Caco-2 (cell line): ENCODE results near the gene EWSR1. TPM values are rescaled to one million over a fixed set of nuclear protein-coding genes. Genes with fewer than 3 reads are reported as not detected.

Experiments used
- BruUV-seq: library from RNA; stranded (reverse); fragments of 400-500 nt; replicated peaks from 2 replicates; lab custom pipeline; 2021; lab: Mats Ljungman, UMichigan
- CTCF ChIA-PET: fragments of 300-600 bp; sonication (Branson Sonifier 250); formaldehyde crosslinking; loops from one replicate; lab custom pipeline; 2022; ENCODE audit warnings: antibody characterized with exemption; lab: Charles Lee
- POLR2A ChIA-PET: fragments of 300-600 bp; sonication (Branson Sonifier 250); formaldehyde crosslinking; loops from one replicate; lab custom pipeline; 2022; ENCODE audit warnings: antibody characterized with exemption; lab: Charles Lee
- DNase-seq, 2 experiments: peaks; one replicate each; pipeline versions ENCODE4 v3.0.0 to v3.0.0-alpha.2; 2020 to 2022
- H3K27me3 ChIP-seq: replicated peaks from 2 replicates; pipeline ENCODE4 v1.6.0; 2011; ENCODE audit warnings: low read length; ENCODE audit not compliant: control insufficient read depth, insufficient read depth
- H3K36me3 ChIP-seq: 2 replicates; pipeline ENCODE4 v1.5.1; 2011; ENCODE audit warnings: low read length; ENCODE audit not compliant: control insufficient read depth, insufficient read depth
- H3K4me1 ChIP-seq: fragments of 250-450 bp; sonication (Bioruptor Pico); 2 replicates; pipeline ENCODE4 v1.5.1; 2020; ENCODE audit warnings: mild to moderate bottlenecking
- H3K4me3 ChIP-seq: 2 replicates; pipeline ENCODE4 v1.5.1; 2011; ENCODE audit warnings: low read depth, mild to moderate bottlenecking, control low read depth, low read length
- H3K9me3 ChIP-seq: fragments of 250-450 bp; sonication (Bioruptor Pico); 2 replicates; pipeline ENCODE4 v1.5.1; 2020; ENCODE audit warnings: mild to moderate bottlenecking, moderate library complexity
- H3K27ac Mint-ChIP-seq: one replicate; pipeline ENCODE4 v1.8.0; 2022; ENCODE audit warnings: mixed read lengths; ENCODE audit not compliant: unreplicated experiment
- H3K27me3 Mint-ChIP-seq: one replicate; pipeline ENCODE4 v1.8.0; 2022; ENCODE audit warnings: mixed read lengths; ENCODE audit not compliant: insufficient read depth, unreplicated experiment
- H3K36me3 Mint-ChIP-seq: one replicate; pipeline ENCODE4 v1.8.0; 2022; ENCODE audit warnings: mild to moderate bottlenecking, mixed read lengths; ENCODE audit not compliant: insufficient read depth, unreplicated experiment
- H3K4me1 Mint-ChIP-seq: one replicate; pipeline ENCODE4 v1.8.0; 2022; ENCODE audit warnings: low read depth, mixed read lengths; ENCODE audit not compliant: unreplicated experiment
- H3K4me3 Mint-ChIP-seq: one replicate; pipeline ENCODE4 v1.8.0; 2022; ENCODE audit warnings: mild to moderate bottlenecking, moderate library complexity, mixed read lengths; ENCODE audit not compliant: unreplicated experiment
- H3K9me3 Mint-ChIP-seq: one replicate; pipeline ENCODE4 v1.8.0; 2022; ENCODE audit warnings: mixed read lengths; ENCODE audit not compliant: unreplicated experiment
- intact Hi-C: fragments of 100-400 bp; cut with micrococcal nuclease; formaldehyde crosslinking; loops from one replicate; pipeline ENCODE4 v1.10.0; 2022; ENCODE audit not compliant: unreplicated experiment
- total RNA-seq: library from RNA; stranded (reverse); gene quantifications from 2 replicates; pipeline ENCODE4 v1.2.3, GENCODE V29; 2022
- TF ChIP-seq, protein P1 (sequence below), 2 experiments: fragments of 200-600 bp in 1 of 2; IDR thresholded peaks; 1 replicate in 1 of 2; 2 replicates in 1 of 2; pipeline versions ENCODE4 v1.5.1 to v1.8.0; 2011 to 2022; ENCODE audit warnings: antibody characterized with exemption in 1 of 2, control low read depth in 1 of 2, inconsistent platforms in 1 of 2, low read depth in 1 of 2, low read length in 1 of 2, mild to moderate bottlenecking in 1 of 2, moderate library complexity in 1 of 2; ENCODE audit not compliant: insufficient read depth in 1 of 2, severe bottlenecking in 1 of 2, unreplicated experiment in 1 of 2

EWSR1 gene
- total RNA-seq, 1 experiment from 2014 or later, result 358 TPM

- Mint-ChIP-seq H3K36me3 (peaks cover 14% of the 10 kb centered on the region), H3K4me3 (peak within 1 kb of the TSS; percentile 62), H3K9me3 (no peaks in the 10 kb centered on the region), H3K27me3 (peaks cover 12% of the 10 kb centered on the region), H3K4me1 (peaks cover 12% of the 10 kb centered on the region), H3K27ac (no peak within 1 kb of the TSS)
- no peaks in the 10 kb centered on the region; the same call in none of the 2 replicates for H3K27me3 ChIP-seq
- TF ChIP-seq, protein P1, sequence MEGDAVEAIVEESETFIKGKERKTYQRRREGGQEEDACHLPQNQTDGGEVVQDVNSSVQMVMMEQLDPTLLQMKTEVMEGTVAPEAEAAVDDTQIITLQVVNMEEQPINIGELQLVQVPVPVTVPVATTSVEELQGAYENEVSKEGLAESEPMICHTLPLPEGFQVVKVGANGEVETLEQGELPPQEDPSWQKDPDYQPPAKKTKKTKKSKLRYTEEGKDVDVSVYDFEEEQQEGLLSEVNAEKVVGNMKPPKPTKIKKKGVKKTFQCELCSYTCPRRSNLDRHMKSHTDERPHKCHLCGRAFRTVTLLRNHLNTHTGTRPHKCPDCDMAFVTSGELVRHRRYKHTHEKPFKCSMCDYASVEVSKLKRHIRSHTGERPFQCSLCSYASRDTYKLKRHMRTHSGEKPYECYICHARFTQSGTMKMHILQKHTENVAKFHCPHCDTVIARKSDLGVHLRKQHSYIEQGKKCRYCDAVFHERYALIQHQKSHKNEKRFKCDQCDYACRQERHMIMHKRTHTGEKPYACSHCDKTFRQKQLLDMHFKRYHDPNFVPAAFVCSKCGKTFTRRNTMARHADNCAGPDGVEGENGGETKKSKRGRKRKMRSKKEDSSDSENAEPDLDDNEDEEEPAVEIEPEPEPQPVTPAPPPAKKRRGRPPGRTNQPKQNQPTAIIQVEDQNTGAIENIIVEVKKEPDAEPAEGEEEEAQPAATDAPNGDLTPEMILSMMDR (IDR thresholded peaks at IDR 0.05; ENCODE audit: insufficient read depth in 1 of 2, low read depth in 1 of 2, low read length in 1 of 2, severe bottlenecking in 1 of 2, unreplicated experiment in 1 of 2), result no peak
- peaks cover 21% of the 10 kb centered on the region for H3K4me1 ChIP-seq
- H3K9me3 ChIP-seq, result no peaks in the 10 kb centered on the region
- ChIA-PET POLR2A (interaction anchor here (0.5 kb wide), 1 partner anchor 9 kb away, joined by 3 read pairs; no protein-coding TSS in a partner anchor), CTCF (no interaction called here)
- DNase-seq, result peak in 1 of 2 experiments; percentile 38
- intact Hi-C loops, result no loop called here
- H3K4me3 ChIP-seq, result peak within 1 kb of the TSS; percentile 36
- no TSS peak for BruUV-seq
- H3K36me3 ChIP-seq, result 0 out of 2 replicates have a peak, but pooled peaks cover 1% of the 10 kb centered on the region
These were observed 47.4 kb downstream of the EWSR1 start, which contains the start of gene RASL10A for GRCh38 chr22:29315286-29316140. TSS of gene RASL10A (minus strand) at chr22:29315697. CDS start at chr22:29315246, 451 bp downstream.

- ChIA-PET POLR2A (no interaction called here), CTCF (no interaction called here)
- peaks cover 14% of the 10 kb centered on the region for H3K4me1 ChIP-seq
- DNase-seq, result no peak
- TF ChIP-seq, protein P1 (IDR thresholded peaks at IDR 0.05; ENCODE audit: insufficient read depth in 1 of 2, low read depth in 1 of 2, low read length in 1 of 2, severe bottlenecking in 1 of 2, unreplicated experiment in 1 of 2), result no peak
- Mint-ChIP-seq H3K36me3 (peaks cover 14% of the 10 kb centered on the region), H3K9me3 (no peaks in the 10 kb centered on the region), H3K4me3 (peak overlapping the region; percentile 23), H3K4me1 (peaks cover 12% of the 10 kb centered on the region), H3K27me3 (peaks cover 12% of the 10 kb centered on the region), H3K27ac (no peak overlapping the region)
- no peaks in the 10 kb centered on the region for H3K36me3 ChIP-seq
- H3K9me3 ChIP-seq, result no peaks in the 10 kb centered on the region
- BruUV-seq, result no TSS peak
- H3K27me3 ChIP-seq, result no peaks in the 10 kb centered on the region; the same call in none of the 2 replicates
- H3K4me3 ChIP-seq, result no peak overlapping the region
- intact Hi-C loops, result no loop called here
These were observed 48.2 kb downstream of the EWSR1 start for GRCh38 chr22:29316141-29316828.

GRCh38 chr22:29317827-29318454 is 49.9 kb downstream of the EWSR1 start:
- DNase-seq, result no peak
- no TSS peak for BruUV-seq
- Mint-ChIP-seq H3K27me3 (peaks cover 12% of the 10 kb centered on the region), H3K4me1 (peaks cover 12% of the 10 kb centered on the region), H3K4me3 (no peak overlapping the region), H3K9me3 (no peaks in the 10 kb centered on the region), H3K36me3 (peaks cover 12% of the 10 kb centered on the region), H3K27ac (no peak overlapping the region)
- Histone ChIP-seq H3K9me3 (no peaks in the 10 kb centered on the region), H3K4me3 (no peak overlapping the region), H3K36me3 (no peaks in the 10 kb centered on the region), H3K27me3 (no peaks in the 10 kb centered on the region; the same call in none of the 2 replicates), H3K4me1 (peaks cover 14% of the 10 kb centered on the region)
- intact Hi-C loops, result no loop called here
- TF ChIP-seq, protein P1 (IDR thresholded peaks at IDR 0.05; ENCODE audit: insufficient read depth in 1 of 2, low read depth in 1 of 2, low read length in 1 of 2, severe bottlenecking in 1 of 2, unreplicated experiment in 1 of 2), result no peak
- POLR2A ChIA-PET, result interaction anchor here (0.6 kb wide), 1 partner anchor 66 kb away, joined by 6 read pairs; no protein-coding TSS in a partner anchor
- CTCF ChIA-PET, result no interaction called here
